GM18526 (cell line): Measurements from ENCODE around the gene APBB1IP.

Experiments
- POLR2A ChIP-seq: IDR thresholded peaks from 3 replicates; pipeline ENCODE4 v1.6.1; 2011; ENCODE audit not compliant: insufficient read length; ENCODE audit errors: extremely low read depth

The APBB1IP gene

DNA sequence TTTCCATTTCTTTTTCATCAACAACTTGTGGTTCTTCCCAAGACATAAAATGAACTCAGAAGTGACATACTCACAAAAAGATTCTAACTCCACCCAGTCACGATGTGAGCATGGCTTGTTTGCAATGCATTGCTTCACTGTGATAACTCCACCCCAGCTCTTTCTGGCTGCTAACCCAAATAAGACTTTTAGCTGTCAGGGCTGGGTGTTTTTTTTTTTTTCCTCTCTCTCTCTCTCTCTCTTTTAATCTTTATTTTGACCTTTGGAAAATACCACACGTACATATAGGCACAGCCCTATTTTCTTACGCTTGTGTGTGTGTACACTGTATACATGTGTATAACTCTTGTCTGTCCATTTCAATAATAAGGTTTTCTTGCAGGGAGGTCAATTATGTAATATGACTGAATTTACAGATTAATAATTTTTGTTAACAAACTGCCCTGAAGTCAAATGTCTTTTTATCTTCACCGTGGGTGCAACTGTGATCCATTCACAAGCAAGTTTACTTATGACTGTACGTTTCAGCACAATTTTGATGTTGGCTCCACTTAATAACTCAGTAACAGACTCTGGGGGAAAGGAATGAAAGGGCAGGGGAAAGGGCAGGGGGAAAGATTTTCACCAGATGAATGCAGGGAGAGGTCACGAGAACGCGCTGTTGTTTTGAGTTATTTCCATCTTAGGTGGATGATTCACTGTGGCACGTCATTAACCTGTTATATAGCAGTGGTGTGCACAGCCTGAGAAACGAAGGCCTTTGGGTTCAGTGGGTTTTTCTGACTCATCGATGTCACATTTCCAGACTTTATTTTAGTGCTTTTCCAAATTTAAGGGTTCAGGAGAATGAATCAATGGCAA lies 49.1 kb downstream of the APBB1IP start:
- no peak for TF ChIP-seq POLR2A

DNA sequence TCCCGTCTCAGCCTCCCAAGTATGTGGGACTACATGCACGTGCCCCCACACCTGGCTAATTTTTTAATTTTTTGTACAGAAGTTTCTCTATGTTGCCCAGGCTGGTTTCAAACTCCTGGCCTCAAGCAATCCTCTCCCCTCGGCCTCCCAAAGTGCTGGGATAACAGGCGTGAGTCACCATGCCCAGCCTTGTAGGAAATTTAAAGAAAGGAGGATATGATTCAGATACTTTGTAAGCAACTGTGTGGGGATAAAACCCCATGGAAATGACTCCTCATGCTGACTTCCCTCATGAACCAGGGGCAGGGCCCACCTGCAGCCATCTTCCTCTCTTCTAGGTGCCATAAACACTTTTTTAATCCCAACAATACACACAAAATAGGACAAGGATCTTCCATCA lies 50.2 kb downstream of the APBB1IP start:
- no peak for TF ChIP-seq POLR2A

DNA sequence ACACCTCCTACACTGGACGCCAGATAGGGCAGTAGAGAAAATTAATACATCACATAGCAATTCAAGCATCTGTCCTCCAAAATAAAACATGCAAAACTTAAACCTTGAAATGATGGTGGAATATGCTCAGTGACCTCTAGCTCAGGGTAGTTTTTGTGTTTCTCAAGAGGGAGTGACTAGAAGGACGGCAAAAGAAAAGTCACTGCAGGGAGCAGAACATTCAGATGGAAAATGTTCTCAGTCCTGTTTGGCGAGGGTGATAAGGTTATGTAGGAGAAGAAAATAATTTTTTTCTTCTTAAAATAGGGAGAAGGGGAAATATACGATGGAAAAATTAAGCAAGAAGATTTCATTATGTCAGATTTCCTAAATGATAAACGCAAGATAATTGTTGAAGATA lies 50.9 kb downstream of the APBB1IP start:
- TF ChIP-seq POLR2A, result no peak

DNA sequence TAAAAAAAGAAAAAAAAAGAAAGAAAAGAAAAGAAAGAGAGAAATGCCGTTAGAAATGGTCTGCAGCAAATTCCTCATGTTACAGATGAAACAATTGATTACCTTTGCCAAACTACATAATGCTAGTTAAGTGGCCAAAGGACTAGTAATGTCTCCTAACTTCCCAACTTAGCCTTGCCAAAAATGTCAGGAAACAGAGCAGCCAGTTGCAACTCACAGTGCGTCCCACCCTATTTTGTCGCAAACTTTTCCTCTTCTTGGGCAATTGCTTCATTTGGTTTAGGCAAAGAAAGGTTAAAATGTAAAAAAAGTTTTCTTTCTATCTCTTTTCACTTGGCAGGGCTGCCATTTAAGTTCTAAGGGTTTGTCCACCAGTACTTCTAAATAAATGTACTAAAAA lies 53.1 kb downstream of the APBB1IP start:
- no peak for TF ChIP-seq POLR2A

DNA sequence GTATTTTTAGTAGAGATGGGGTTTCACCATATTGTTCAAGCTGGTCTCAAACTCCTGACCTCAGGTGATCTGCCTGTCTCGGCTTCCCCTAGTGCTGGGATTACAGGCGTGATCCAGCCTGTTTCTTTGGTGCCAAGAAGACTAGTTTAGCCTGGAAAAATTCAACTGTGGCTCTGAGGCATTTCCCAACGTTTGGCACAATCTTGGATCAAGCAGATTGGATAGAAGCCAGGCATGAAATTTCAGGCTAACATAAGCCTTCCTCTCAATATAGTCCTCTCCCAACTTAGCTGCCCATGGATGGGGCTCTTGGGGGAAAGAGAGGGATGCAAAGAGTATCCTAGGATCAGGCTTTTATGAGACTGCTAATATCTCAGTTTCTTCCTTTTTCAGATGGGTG lies 53.8 kb downstream of the APBB1IP start:
- no peak for TF ChIP-seq POLR2A

DNA sequence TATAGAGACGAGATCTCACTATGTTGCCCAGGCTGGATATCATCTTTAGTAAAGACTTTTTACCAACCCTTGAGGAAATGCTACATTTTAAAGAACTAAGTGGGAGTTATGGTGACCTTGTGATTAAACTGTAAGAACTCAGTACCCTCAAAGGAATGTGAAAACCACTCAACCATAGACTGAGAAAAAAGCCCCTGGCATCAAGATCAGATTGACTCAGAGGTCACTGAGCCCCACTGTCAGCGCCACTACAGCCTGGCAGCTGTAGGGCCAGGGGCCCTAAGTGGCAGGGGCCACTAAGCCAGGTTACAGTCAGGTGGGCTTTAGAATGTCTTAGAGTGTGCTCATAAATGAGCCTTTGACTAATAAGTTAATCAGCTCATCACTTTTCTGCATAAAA lies 55.9 kb downstream of the APBB1IP start:
- no peak for TF ChIP-seq POLR2A

DNA sequence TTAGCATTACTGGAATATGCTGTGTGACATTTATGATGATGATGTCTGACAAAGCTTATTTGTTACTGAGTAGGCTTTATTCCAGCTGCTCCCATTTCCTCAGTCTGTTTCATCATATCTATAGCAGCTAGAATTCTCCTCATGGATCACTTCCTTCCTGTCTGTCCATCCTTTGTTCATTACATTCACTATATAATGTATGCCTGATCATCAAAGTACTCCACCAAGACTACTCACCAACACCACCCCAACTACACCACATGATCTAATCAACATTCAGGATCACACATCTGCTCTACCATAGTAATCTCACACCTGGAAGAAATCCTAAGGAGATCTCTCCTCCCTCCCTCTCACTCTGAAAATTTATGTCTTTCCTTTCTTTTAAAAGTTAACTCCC lies 61.3 kb downstream of the APBB1IP start:
- TF ChIP-seq POLR2A, result no peak

DNA sequence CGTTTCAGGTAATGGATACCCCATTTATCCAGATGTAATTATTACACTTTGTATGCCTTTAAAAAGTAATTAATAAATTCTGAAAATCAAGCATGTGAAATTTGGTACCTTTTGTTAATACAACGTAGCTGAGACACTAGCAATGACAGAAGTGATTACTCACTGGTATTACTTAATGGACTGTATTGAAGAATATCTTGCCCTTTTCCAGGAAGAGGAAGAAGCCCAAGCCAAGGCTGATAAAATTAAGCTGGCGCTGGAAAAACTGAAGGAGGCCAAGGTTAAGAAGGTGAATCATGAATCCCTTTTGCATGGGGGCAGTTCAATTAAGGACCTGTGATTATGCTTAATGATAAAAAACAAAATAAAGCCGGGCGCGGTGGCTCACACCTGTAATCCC lies 64.8 kb downstream of the APBB1IP start:
- no peak for TF ChIP-seq POLR2A

DNA sequence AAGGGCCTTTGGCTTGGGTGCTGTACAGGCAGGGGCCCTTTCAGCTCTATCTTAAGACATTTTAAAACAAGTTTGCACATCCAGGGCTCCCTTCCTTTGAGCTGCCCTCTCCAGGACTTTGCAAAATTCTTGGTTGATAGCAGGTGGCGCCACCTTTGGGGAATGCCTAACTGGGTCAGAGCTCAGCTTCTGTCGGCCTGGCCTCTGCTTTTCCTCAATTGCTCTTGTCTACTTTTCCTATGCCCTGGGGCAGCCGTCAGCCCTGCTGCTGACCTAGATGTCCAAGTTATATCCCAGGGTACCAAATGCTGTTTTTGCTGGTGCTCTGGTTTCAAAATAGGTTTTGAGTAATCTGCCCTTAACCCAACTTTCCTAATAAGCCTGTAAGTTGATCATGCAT lies 65.8 kb downstream of the APBB1IP start:
- no peak for TF ChIP-seq POLR2A

DNA sequence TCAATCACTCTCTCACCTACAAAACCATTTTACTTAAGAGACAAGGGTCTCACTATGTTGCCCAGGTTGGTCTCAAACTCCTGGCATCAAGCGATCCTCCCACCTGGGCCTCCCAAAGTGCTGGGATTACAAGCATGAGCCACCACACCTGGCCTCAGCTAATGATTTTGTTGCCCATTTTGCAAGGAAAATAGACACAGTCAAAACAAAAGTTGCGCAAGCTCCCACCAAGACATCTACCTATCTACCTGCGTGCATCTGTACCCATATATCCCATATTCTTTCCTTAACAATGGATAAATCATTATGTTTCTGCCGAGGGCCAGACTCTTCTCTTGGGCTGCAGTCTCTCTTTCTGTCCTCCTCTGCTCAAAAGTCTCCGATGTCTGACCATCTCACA lies 67.3 kb downstream of the APBB1IP start:
- TF ChIP-seq POLR2A, result no peak

DNA sequence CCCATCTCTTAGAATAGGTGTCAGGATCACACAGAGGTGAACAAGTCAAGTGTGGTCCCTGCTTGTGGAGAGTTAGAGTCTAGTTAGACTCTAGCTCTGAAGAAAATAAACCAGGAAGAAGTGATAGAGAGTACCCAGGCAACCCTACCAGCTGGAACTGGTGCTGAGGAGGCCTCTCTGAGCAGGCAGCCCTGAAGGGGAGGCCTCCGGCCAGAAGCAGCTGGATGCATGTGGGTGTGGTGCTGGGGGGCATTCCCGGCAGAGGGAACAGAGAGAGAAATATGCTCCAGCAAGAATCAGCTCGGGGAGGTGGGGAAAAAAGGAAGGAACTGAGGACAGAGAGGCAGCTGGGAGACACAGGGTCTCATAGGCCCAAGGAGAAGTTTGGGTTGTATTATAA lies 68.6 kb downstream of the APBB1IP start:
- TF ChIP-seq POLR2A, result no peak

DNA sequence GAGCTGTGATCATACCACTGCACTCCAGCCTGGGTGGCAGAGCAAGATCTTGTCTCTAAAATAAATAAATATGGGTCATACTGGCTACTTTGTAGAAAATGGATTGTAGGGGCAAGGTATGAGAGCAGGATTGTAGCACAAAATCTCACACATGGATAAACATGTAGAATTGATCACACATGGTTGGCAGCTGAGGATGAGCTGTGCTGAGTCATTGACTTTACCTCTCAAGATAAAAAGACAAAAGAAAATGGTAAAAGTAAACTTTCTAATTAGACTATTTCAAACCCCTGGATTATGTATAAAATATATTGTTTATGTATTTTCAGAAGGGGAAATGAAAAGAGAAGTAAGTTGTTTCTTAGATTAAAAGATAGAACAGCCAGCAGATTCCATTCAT lies 69.3 kb downstream of the APBB1IP start:
- TF ChIP-seq POLR2A, result no peak

DNA sequence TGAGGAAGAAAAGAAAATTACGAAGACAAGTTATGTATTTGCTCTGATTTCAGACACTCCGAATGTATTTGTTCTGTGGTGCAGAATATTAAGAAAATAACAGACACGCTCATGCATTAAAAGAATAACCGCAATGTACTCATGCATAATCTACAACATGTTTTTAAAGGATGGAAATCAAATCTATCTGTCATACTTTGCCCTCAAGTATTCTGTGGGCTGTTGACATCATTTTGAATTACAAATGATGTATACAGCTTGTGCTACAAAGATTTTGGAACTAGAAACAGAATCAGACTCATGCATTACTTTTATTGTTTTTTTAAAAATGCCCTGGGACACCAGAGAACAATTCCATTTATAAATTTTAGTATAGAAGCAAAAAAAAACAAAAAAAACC lies 69.9 kb downstream of the APBB1IP start:
- TF ChIP-seq POLR2A, result no peak

DNA sequence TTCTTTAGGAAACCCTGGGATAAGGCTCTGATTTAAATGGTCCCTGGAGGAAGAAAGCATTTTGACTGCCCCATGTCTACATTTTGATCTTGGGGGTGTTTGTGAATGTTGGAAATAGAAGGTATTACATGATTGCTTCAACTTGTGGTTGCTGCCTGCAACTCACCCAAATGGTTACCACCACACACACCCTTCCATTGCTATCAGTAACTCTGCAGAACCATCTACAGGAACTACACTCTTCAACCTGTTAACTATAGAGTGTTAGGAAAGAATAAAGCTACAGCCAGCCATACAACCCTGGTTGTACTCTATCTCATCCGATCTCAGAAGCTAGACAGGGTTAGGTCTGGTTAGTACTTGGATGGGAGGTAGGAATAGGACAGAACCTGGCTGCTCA lies 71.2 kb downstream of the APBB1IP start:
- TF ChIP-seq POLR2A, result no peak

DNA sequence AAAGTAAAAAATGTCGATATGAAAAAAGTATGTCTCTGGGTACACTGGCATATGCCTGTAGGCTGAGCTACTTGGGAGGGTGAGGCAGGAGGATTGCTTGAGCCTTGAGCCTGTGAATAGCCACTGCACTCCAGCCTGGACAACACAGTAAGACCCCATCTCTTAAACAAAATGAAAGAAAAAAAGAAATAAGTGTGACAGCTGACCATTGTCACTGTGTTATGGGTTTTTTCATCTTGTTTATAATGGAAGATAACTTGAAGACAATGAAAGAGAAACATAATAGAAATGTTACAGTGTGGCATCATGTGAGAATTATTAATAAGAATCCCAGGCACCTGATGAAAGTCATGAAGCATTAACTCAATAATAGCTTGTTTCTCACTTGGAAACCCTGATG lies 75.0 kb downstream of the APBB1IP start:
- TF ChIP-seq POLR2A, result no peak

DNA sequence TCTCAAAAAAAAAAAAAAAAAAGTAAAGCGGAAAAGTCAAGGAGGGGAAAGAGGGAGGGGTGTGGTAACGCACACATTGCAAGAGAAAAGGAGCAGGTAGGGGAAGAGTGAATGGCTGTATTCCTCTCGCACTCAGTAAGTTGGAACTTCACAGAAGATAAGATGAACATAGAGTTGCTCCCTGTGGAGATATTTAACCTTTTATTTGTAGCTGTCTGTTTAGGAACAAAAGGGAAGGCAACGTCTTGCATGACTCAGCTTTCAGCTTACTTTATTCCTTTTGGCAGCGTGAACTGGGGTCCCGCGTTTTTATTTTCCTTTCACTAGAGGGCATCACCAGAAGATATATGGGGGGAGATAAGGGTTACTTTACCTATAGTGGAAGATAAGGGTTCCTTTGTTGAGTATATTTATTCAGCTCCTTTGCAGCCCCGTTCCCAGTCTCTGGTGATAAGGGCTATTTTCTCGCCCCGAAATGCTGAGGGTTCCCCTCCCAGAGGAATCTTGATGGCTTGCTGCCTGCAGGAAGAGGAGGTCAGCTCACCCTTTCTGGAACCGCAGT lies 78.5 kb downstream of the APBB1IP start:
- TF ChIP-seq POLR2A, result no peak
